K562 (cell line): ENCODE data around the gene ZNF74. TPM values are rescaled to one million over a fixed set of nuclear protein-coding genes. Genes with fewer than 3 reads are reported as not detected.
A peak's percentile ranks its signal among the peaks of the same experiment; 100 is the strongest.

Experiments
- CBX2 ChIP-seq: fragments of 200-600 bp; sonication (generic); IDR thresholded peaks from one replicate; pipeline ENCODE4 v1.6.1; 2012; ENCODE audit warnings: mild to moderate bottlenecking, low read length, inconsistent platforms; ENCODE audit not compliant: insufficient read depth, poor library complexity, severe bottlenecking
- CBX8 ChIP-seq: fragments of 200-600 bp; sonication (generic); IDR thresholded peaks from 2 replicates; pipeline ENCODE4 v1.6.1; 2012; ENCODE audit warnings: borderline replicate concordance, mixed run types, low read depth, mild to moderate bottlenecking, moderate library complexity, mixed read lengths, low read length, control low read depth, inconsistent platforms; ENCODE audit not compliant: poor library complexity, severe bottlenecking; ENCODE audit errors: extremely low read depth
- SRSF9 ChIP-seq: fragments of 200-400 bp; formaldehyde crosslinking; IDR thresholded peaks from 2 replicates; pipeline ENCODE4 v1.6.1; 2017; ENCODE audit warnings: low read depth, low read length, borderline replicate concordance
- polyA plus RNA-seq, 8 experiments: library from polyadenylated mRNA; depleted of rRNA in 4 of 8; stranded (reverse) in 5 of 8; unstranded in 3 of 8; fragments of >200 nt; fragmentation: Nextera tagmentation in 2 of 8; fragmentation: Illumina TruSeq in 1 of 8; extraction: Ambion mirVana in 2 of 8; extraction: Trizol in 1 of 8; gene quantifications; 2 replicates each; pipeline versions ENCODE4 v1.2.1 to v1.2.3, GENCODE V29; 2011 to 2014; ENCODE audit warnings: inconsistent platforms in 1 of 8, missing spikeins in 1 of 8
- total RNA-seq, 7 experiments: library from RNA; depleted of rRNA in 6 of 7; stranded (reverse); fragments of >200 nt in 6 of 7; fragmentation: Illumina TruSeq in 2 of 7; extraction: Trizol in 2 of 7; gene quantifications; 2 replicates each; pipeline versions ENCODE4 v1.2.1 to v1.2.3, GENCODE V29; 2011 to 2021; ENCODE audit warnings: low replicate concordance in 1 of 7
- TF ChIP-seq, protein P1 (sequence below): sonication (generic); formaldehyde crosslinking; IDR thresholded peaks from 2 replicates; pipeline ENCODE4 v1.8.0; 2022; ENCODE audit warnings: mild to moderate bottlenecking, missing genetic modification reagents

The ZNF74 gene
- total and polyA plus RNA-seq, 9 of the 15 experiments (the other 6 are each of a cell fraction or from before 2014, with no cell fraction given): 2.4 to 53.5 (median 31.5) TPM

DNA sequence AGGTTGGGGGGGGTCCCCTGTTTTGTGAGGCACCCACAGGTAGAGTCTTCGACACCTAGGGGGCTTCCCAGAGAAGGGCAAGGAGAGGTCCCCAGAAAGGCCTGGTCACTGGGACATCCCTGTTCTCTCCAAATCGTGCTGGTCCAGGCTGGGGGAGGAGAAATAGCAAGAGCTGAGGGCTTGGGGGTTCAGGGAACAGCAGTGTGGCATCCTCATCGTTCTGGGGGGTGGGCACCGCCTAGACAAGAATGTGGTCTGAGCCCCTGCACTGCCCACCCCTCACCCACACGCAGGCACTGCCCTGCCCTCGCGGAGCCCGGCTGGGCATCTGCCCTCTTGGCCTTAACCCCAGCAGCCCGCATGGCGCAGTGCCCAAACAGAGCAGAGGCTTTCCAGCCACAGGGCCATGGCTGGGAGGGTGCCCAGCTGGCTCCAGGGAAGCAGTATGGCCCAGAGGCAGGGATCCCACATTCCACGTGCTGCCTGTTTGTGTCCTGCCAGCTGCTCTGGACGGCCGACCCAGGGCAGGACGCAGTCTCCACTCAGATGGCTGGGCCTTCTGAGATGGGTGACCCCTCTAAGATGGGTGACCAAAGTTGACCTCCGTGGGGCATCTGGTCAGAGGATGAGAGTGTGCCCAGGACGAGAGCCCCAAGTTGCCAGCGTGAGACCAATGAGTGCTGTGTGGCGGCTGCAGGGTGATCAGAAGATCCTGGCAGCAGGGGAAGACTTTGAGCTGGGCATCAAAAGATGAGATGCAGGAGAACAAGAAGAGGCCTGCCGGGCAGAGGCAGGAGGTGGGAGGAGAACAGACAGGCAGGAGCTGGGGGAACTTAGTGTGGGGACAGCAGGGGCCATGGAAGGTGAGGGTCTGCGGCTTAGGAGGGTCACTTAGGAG is 29.3 kb downstream of the ZNF74 start (continued):
- TF ChIP-seq, protein P1, sequence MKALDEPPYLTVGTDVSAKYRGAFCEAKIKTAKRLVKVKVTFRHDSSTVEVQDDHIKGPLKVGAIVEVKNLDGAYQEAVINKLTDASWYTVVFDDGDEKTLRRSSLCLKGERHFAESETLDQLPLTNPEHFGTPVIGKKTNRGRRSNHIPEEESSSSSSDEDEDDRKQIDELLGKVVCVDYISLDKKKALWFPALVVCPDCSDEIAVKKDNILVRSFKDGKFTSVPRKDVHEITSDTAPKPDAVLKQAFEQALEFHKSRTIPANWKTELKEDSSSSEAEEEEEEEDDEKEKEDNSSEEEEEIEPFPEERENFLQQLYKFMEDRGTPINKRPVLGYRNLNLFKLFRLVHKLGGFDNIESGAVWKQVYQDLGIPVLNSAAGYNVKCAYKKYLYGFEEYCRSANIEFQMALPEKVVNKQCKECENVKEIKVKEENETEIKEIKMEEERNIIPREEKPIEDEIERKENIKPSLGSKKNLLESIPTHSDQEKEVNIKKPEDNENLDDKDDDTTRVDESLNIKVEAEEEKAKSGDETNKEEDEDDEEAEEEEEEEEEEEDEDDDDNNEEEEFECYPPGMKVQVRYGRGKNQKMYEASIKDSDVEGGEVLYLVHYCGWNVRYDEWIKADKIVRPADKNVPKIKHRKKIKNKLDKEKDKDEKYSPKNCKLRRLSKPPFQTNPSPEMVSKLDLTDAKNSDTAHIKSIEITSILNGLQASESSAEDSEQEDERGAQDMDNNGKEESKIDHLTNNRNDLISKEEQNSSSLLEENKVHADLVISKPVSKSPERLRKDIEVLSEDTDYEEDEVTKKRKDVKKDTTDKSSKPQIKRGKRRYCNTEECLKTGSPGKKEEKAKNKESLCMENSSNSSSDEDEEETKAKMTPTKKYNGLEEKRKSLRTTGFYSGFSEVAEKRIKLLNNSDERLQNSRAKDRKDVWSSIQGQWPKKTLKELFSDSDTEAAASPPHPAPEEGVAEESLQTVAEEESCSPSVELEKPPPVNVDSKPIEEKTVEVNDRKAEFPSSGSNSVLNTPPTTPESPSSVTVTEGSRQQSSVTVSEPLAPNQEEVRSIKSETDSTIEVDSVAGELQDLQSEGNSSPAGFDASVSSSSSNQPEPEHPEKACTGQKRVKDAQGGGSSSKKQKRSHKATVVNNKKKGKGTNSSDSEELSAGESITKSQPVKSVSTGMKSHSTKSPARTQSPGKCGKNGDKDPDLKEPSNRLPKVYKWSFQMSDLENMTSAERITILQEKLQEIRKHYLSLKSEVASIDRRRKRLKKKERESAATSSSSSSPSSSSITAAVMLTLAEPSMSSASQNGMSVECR (CRISPR knock-in tag): peak; percentile 69; the same call in 1 of the 2 replicates
- TF ChIP-seq CBX2: no peak
- TF ChIP-seq SRSF9: no peak
- TF ChIP-seq CBX8: no peak
- TF ChIP-seq, all 486 proteins: peak for 30
